GM12873 (cell line): Measurements from ENCODE around the gene PGA4.
"Not testable (repeated sequence)": the region's sequence is repeated elsewhere in the genome, so short reads cannot be mapped to it uniquely, and the experiment has no call there.

Experiments
- CTCF ChIP-seq: IDR thresholded peaks from 2 replicates; pipeline ENCODE4 v1.5.1; 2012; ENCODE audit warnings: low read depth, mild to moderate bottlenecking, moderate library complexity, low read length, control low read depth; ENCODE audit not compliant: insufficient read depth; ENCODE audit errors: missing control alignments

Gene PGA4

GRCh38 chr11:61194981-61195695 is 27.0 kb upstream of the PGA4 start:
- TF ChIP-seq CTCF: no peak

- no peak for TF ChIP-seq CTCF
These were observed 26.4 kb upstream of the PGA4 start for GRCh38 chr11:61195719-61196118.

GRCh38 chr11:61198361-61198760 is 23.8 kb upstream of the PGA4 start:
- TF ChIP-seq CTCF: no peak

GRCh38 chr11:61198948-61199523 is 23.1 kb upstream of the PGA4 start:
- TF ChIP-seq CTCF: no peak

GRCh38 chr11:61201476-61201875 is 20.7 kb upstream of the PGA4 start:
- no peak for TF ChIP-seq CTCF

GRCh38 chr11:61202950-61203746 is 19.0 kb upstream of the PGA4 start, which contains the start of gene PGA3:
Gene PGA3, plus strand, starts transcription at chr11:61203515. Its CDS starts 50 bp downstream, at chr11:61203565.
- not testable (repeated sequence) for TF ChIP-seq CTCF

- TF ChIP-seq CTCF: not testable (repeated sequence)
These were observed 18.7 kb downstream of the PGA4 start, which contains the start of gene PGA5 for GRCh38 chr11:61240875-61241274. Gene PGA5, plus strand, starts transcription at chr11:61241175. Its CDS starts 52 bp downstream, at chr11:61241227.
